A673 (cell line): ENCODE measurements around the gene VCAN.

ENCODE experiments used
- CTCF ChIP-seq: fragments of 300-800, 200-600 bp; sonication (generic); conservative IDR thresholded peaks from 2 replicates; pipeline ENCODE4 v1.5.1; 2017; ENCODE audit warnings: low read depth, mild to moderate bottlenecking, antibody characterized with exemption, low read length, moderate library complexity, mixed read lengths
- EZH2 ChIP-seq: fragments of 200-600 bp; sonication (generic); IDR thresholded peaks from 2 replicates; pipeline ENCODE4 v1.6.1; 2017; ENCODE audit warnings: borderline replicate concordance, low read depth, mild to moderate bottlenecking, mixed read lengths, antibody characterized with exemption, low read length; ENCODE audit not compliant: poor library complexity, severe bottlenecking

- no peak for TF ChIP-seq CTCF
- no peak for TF ChIP-seq EZH2
These were observed 20.6 kb upstream of the VCAN start for GRCh38 chr5:83450967-83451248.
